GM12875 (cell line): ENCODE measurements around the gene KRT15.
A peak's percentile ranks its signal among the peaks of the same experiment; 100 is the strongest.

Source experiments
- H3K4me3 ChIP-seq: one replicate; pipeline ENCODE4 v1.5.1; 2011; ENCODE audit warnings: low read depth, low read length, control low read depth
- TF ChIP-seq, protein P1 (sequence below): IDR thresholded peaks from 2 replicates; pipeline ENCODE4 v1.5.1; 2011; ENCODE audit warnings: low read depth, mild to moderate bottlenecking, control low read depth, inconsistent platforms, low read length, moderate library complexity, borderline replicate concordance; ENCODE audit not compliant: insufficient read depth

KRT15 gene

DNA sequence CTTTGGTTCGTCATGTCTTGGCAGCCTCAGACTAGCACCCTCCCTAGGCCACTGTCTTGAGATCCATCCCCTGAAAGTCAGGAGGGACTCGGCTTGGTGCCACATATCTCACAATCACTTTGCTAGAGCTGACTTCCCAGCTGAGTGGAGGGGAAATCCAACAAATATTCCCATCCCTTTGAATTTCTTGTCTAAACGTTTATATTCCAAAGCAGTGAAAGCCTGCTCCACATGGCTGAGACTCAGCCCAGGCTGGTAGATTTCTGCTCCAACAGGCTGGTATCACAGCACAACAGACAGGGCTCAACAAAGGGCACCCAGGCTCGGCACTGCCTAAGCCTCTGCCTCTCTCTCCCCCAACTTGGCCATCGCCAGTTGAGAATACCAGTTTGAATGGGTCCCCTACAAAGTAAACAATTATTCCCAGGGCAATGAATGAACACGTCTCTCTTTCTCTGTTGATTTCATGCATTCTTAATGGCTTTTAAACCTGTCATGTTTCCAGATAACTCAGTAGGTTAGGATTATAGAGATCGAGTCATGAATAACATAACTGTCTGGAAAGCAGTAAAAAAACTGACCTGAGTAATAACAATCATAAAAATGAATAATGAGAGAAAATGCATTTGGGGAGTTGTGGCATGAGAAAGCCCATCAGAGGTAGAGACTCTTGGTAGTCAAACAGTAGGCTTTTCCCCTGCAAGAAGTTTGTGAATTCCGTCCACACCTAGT, 14.3 kb downstream of the KRT15 start:
- TF ChIP-seq, protein P1, sequence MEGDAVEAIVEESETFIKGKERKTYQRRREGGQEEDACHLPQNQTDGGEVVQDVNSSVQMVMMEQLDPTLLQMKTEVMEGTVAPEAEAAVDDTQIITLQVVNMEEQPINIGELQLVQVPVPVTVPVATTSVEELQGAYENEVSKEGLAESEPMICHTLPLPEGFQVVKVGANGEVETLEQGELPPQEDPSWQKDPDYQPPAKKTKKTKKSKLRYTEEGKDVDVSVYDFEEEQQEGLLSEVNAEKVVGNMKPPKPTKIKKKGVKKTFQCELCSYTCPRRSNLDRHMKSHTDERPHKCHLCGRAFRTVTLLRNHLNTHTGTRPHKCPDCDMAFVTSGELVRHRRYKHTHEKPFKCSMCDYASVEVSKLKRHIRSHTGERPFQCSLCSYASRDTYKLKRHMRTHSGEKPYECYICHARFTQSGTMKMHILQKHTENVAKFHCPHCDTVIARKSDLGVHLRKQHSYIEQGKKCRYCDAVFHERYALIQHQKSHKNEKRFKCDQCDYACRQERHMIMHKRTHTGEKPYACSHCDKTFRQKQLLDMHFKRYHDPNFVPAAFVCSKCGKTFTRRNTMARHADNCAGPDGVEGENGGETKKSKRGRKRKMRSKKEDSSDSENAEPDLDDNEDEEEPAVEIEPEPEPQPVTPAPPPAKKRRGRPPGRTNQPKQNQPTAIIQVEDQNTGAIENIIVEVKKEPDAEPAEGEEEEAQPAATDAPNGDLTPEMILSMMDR: no peak
- no peak overlapping the region for H3K4me3 ChIP-seq

DNA sequence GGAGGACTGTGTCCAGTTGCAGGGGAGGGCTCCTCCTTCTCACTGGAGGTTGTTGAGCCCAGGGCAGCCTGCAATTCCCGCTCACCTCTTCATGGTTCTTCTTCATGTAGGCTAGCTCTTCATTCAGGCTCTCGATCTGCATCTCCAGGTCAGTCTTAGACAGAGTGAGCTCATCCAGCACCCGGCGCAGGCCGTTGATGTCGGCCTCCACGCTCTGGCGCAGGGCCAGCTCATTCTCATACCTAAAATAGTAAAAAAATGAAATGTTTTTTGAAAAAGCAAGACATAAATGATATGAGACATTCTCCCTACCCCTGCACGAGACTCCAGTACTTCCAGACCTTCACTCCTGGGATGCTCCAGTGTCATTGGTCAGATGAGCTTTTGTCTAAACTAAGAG, 15.5 kb downstream of the KRT15 start:
- H3K4me3 ChIP-seq: no peak overlapping the region
- TF ChIP-seq, protein P1: no peak

DNA sequence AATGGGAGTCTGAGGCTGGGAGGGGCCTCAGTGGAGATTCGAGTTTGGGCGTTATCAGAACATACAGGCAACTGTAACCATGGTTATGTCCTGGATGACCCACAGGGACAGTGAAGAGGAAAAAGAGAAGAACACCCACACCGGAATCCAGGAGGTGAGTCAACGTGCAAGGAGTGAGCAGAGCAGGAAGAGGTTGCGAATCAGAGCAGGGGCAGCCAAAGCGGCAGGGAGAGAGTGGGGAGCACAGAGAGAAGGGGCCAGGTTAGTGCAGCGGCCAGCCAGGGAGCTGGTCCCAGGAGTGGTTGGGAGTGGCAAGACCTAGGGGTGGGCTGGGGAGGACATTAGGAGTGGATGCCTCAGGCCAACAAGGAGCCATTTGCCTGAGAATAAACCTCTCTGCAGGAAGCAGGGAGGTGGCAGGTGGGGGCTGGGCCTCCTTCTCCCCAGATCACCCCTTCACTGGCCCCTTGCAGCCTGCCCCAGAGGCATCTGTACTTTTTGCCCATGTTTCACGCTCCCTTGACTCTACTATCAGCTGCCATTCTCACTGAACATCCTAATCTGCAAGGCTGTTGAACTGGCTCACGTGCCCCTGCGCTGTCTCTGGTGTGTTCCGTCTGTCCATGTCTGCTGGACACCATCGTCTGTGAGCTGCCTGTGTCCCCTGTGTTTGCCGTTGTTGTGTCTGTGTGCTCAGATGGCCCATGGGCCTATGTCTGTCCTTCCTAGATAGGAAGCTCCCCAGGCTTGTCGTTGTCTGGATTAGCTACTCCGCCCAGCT, 18.4 kb downstream of the KRT15 start:
- H3K4me3 ChIP-seq: no peak overlapping the region
- TF ChIP-seq, protein P1: no peak

DNA sequence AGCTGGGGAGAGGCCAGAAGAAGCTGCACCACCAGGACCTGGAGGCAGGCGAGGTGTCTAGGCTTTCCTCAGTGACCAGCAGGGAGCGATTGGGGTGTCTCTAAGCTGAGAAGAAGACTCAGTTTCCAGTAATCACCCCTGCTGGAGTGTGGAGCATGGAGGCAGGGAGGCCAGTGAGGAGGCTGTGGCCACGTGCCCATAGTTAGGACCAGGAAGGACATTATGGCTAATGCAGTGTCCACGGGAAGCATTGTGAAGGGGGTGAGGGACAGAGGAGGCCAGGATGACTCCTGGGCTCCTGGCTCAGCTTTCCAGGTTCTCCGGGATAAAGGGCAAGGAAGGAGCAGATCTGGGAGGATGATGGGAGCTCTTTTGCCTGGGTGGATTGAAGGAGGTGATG, 19.0 kb downstream of the KRT15 start:
- no peak overlapping the region for H3K4me3 ChIP-seq
- TF ChIP-seq, protein P1: no peak

DNA sequence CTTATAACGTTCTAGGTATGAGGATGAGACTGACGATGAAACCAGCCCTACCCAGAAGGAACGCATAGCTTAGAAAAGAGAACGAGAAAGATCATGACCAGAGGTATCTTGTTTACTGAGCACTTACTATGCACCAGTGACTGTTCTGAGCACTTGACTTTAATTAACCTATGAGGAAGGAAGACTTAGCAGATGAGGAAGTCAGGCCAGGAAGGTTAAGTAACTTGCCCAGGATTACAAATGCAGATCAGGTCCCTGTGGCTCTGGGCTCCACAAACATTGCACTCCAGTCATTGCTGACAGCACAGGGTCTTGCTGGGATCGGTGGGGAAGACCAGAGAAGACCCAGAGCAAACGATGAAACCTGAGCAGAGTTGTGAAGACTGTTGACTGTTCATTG, 20.4 kb downstream of the KRT15 start:
- TF ChIP-seq, protein P1: no peak
- no peak overlapping the region for H3K4me3 ChIP-seq

DNA sequence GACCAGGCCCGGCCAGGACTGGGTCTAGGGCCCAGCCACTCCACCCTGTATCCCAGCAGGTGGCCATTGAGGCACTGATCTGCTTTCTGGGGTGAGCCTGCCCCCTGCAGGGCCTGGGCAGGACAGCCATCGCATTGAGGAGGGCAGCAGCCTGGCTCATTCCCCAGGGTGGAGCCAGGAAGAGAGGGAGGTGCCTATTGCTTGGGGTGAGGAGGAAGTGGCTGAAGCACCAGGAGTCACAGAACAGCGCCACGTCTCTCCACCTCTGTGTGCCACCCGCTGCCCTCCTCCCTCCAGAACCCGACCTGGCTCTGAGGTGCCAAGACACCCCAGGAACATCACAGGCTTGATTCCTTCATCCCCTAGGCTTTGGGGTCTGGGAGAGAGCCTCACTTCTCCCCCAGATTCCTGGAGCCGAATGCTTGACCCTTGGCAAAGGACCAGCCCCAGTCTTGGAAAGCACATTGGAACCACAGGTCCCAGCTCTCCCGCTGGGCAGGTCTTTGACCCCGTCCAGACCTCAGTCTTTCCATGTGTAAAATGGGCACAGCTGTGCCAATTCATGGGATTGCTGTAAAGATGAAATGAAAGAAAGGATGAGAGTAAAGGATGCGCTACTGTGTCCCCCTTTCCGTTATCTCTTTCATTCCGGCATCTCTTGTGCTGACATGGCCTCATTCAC, 21.7 kb downstream of the KRT15 start:
- no peak overlapping the region for H3K4me3 ChIP-seq
- TF ChIP-seq, protein P1: peak; percentile 74
